GM21526 (cell line): ENCODE measurements around the gene GDF10.

Source experiments
- ATAC-seq: cut with Tn5 transposase; IDR thresholded peaks from one replicate; pipeline ENCODE4 v1.9.1; 2021; ENCODE audit warnings: moderate library complexity; ENCODE audit not compliant: unreplicated experiment, low FRiP score

The GDF10 gene

GRCh38 chr10:47311932-47312662, 12.1 kb downstream of the GDF10 start:
- ATAC-seq = no peak

GRCh38 chr10:47312663-47312995, 12.6 kb downstream of the GDF10 start:
- ATAC-seq = no peak

- no peak for ATAC-seq
Measured at GRCh38 chr10:47314416-47314970, 14.5 kb downstream of the GDF10 start.

- no peak for ATAC-seq
Measured at GRCh38 chr10:47315421-47315820, 15.4 kb downstream of the GDF10 start.

GRCh38 chr10:47316131-47316530, 16.1 kb downstream of the GDF10 start:
- no peak for ATAC-seq

GRCh38 chr10:47317251-47317650, 17.3 kb downstream of the GDF10 start:
- ATAC-seq = no peak

- ATAC-seq = no peak
Measured at GRCh38 chr10:47318706-47319105, 18.7 kb downstream of the GDF10 start.

GRCh38 chr10:47319784-47320183, 19.8 kb downstream of the GDF10 start:
- ATAC-seq = no peak

GRCh38 chr10:47320812-47321211, 20.8 kb downstream of the GDF10 start:
- ATAC-seq = no peak

- no peak for ATAC-seq
Measured at GRCh38 chr10:47321521-47322195, 21.7 kb downstream of the GDF10 start.

GRCh38 chr10:47322300-47323061, 22.5 kb downstream of the GDF10 start, which contains the start of gene GDF2:
TSS of gene GDF2 (plus strand) at chr10:47322454. CDS start at chr10:47322669, 215 bp downstream.
- ATAC-seq = no peak

GRCh38 chr10:47323087-47323486, 23.1 kb downstream of the GDF10 start:
- no peak for ATAC-seq

- ATAC-seq = no peak
Measured at GRCh38 chr10:47323636-47324296, 23.8 kb downstream of the GDF10 start.

GRCh38 chr10:47325303-47326291, 25.6 kb downstream of the GDF10 start:
- ATAC-seq = no peak

- ATAC-seq = no peak
Measured at GRCh38 chr10:47326306-47326926, 26.4 kb downstream of the GDF10 start.

GRCh38 chr10:47326927-47327330, 26.9 kb downstream of the GDF10 start:
- no peak for ATAC-seq

- no peak for ATAC-seq
Measured at GRCh38 chr10:47329855-47330254, 29.9 kb downstream of the GDF10 start.

GRCh38 chr10:47330366-47330765, 30.4 kb downstream of the GDF10 start:
- no peak for ATAC-seq

- ATAC-seq = no peak
Measured at GRCh38 chr10:47330804-47331203, 30.8 kb downstream of the GDF10 start.
